Stimulated activated CD4-positive, alpha-beta T cell treated with anti-CD3 and anti-CD28 coated beads, Interleukin-4, amount 100 ng/mL, for 1 hour (primary cell): ENCODE results near the gene ACOX2.

ENCODE experiments used
- DNase-seq: peaks from one replicate; pipeline ENCODE4 v3.0.0-alpha.2; 2020

The ACOX2 gene

DNA sequence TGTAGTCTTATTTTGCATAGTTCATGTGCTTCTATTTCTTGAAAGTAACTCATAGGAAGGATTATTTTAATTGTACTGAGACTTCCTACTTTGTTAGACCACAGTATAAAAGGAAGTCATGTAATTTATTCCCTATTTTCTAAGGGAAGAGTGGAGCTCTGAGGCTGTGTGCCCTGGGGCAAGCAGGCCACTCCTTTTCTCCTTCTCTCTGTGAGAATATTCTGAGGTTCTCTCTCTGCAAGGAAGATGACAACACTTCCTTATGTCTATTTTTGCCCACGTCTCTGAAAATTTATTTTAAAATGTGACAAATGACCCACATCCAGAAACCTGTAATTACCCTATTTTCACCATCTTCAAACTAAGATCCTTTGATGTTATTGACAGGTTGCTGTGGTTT, 34.1 kb downstream of the ACOX2 start:
- no peak for DNase-seq

DNA sequence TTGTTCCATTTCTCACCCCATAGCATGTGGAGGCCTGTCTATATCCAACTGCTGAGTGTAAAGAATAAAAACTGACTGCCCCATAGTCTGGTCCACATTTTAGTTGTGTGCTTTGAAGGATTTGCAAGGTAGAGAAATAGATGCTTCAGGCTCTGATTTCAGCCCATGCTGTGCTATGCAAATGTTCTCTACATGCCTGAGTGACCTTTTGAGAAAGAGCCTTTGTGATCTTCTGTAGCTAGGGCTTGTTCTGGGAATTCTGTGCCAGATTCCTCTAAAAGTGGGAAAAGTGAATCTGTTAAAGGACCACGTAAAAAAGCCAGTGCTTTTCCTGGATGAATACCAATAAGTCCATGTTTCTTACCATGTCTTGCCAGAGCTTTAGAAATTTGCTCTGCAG, 39.9 kb downstream of the ACOX2 start:
- DNase-seq = no peak

GRCh38 chr3:58496206-58496857, 40.7 kb downstream of the ACOX2 start:
- no peak for DNase-seq

GRCh38 chr3:58495101-58495500, 41.9 kb downstream of the ACOX2 start:
- DNase-seq = no peak

GRCh38 chr3:58494107-58494506, 42.9 kb downstream of the ACOX2 start:
- DNase-seq = no peak

- DNase-seq = peak; percentile 25
Measured at GRCh38 chr3:58492494-58492905, 44.5 kb downstream of the ACOX2 start.

- DNase-seq = peak; percentile 88
Measured at GRCh38 chr3:58491506-58492402, 45.2 kb downstream of the ACOX2 start, which contains the start of gene KCTD6. KCTD6 (plus strand) TSS chr3:58492096; CDS start chr3:58498756, 6,660 bp downstream.

GRCh38 chr3:58490860-58491501, 46.0 kb downstream of the ACOX2 start:
- DNase-seq = no peak

DNA sequence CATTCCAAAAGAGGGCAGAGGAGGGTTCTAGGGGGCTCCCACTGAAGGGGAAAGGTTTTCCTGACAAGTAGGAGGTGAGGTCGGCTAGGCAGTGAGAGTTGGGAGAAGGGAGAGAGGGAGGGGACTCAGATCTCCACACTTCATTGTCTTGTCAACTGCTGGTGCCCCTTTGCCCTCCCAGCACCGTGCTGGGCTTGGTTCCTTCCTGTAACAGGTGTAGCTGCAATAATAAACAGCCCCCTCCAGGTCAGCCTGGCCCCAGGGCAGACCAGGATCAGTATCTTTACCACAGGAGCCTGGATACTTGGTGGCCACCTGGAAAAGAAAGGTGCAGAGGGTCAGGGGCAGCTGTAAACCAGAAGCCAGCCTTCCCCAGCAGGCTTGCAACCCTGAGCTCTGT, 48.0 kb downstream of the ACOX2 start:
- DNase-seq = no peak

DNA sequence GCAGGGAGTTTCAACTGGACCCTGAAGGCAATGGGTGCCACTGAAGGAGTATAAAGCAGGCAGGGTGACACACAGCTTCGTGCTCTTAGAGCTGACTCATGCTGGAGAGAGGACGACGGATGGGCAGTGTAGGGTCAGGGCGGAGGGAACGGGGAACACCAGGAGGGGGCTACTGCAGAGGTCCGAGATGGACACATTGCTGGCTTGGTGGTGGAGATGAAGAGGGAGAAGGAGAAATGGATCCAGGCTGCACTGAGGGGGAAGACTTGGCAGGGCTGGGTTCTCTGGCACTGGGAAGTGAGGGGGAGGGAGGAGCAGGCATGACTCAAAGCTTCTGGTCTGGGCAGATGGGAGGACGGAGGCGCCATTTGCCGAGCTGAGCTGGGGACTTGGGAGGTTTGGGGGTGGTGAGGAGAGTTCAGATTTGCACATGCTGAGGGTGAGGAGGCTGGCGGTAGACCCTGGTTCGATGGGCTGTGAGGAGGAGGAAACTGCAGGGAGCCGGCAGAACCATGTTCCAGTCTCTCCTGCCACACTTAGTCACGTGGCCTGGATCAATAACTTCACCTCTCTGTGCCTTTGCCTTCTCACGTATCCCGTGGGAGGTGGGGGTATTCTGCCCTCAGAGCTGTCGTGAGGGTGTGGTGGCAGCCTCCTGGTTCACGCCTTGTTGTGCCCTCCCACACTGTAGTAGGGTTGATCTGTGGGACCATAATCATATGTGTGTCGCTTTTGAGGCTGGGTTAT, 49.7 kb downstream of the ACOX2 start:
- no peak for DNase-seq

DNA sequence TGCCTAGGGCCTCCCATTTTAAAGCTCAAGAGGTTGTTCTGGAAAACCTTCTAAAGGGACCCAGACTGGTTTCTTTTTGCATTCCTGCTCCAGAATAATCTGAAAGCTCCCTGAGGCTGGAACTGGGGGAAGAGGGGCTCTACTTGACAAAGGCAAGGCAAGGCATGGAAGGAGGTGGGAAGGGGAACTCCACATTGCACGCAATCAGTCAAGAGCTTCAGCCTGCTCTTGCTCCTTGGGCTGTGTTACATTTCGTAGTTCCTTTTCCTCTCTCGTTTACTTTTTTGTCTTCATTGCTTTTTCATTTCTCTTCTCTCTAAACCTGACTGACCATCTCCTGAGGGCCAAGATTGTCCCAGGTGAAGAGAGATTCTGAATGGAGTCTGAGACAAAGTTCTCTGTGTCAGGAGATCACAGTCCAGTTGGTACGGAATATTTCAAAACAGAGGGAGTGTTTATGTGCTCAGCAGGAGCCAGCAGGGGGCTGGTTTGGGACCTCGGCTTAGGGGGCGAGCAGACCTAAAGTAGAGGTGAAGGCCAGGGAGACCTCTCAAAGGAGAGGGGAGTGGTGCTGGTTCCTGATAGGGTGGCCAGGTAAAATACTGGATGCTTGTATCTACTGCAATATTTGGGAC, 51.1 kb downstream of the ACOX2 start:
- DNase-seq = no peak

- DNase-seq = no peak
Measured at GRCh38 chr3:58484722-58485069, 52.3 kb downstream of the ACOX2 start.

GRCh38 chr3:58484045-58484721, 52.8 kb downstream of the ACOX2 start:
- DNase-seq = no peak

GRCh38 chr3:58482917-58483636, 53.9 kb downstream of the ACOX2 start:
- no peak for DNase-seq

- no peak for DNase-seq
Measured at GRCh38 chr3:58480309-58480708, 56.7 kb downstream of the ACOX2 start.

DNA sequence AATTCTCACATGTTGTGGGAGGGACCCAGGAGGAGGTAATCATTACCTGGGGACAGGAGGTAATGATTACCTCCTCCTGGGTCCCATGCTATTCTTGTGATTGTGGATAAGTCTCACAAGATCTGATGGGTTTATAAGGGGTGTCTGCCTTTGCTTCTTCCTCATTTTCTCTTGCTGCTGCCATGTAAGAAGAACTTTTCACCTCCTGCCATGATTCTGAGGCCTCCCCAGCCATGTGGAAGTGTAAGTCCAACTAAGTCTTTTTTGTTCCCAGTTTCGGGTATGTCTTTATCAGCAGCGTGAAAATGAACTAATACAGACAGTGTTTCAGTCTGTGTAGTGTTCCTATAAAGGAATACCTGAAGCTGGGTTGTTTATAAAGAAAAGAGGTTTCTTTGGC, 58.2 kb downstream of the ACOX2 start:
- no peak for DNase-seq

- no peak for DNase-seq
Measured at GRCh38 chr3:58474967-58475578, 61.9 kb downstream of the ACOX2 start.

DNA sequence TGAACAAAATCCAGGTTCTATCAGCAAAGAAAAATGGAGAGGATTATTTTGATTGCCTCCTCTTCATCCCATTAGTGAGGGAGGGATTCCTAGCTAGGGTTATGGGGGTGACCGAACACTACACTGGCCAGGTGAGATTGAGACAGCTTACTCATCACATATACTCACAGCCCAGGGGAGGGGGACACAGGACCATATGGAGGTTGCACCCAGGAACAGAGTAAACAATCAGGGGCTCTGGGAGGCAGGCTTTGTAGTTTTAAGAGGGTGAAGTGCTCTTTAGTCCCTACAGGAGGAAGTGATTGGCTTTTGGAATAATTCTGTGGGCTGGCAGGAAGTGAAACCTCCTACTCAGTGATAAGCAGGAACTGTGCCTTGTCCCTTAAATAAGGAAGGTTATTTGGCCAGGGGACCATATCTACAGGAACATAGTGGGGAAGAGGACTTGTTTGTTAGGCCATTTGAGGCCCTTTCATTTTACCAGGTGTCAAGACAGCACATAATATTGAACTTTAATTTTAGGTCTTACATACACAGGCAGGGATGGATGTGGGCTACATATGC, 62.6 kb downstream of the ACOX2 start:
- DNase-seq = no peak

- no peak for DNase-seq
Measured at GRCh38 chr3:58473275-58473674, 63.7 kb downstream of the ACOX2 start.
